ENCODE results near the gene TIAM2.

DNA sequence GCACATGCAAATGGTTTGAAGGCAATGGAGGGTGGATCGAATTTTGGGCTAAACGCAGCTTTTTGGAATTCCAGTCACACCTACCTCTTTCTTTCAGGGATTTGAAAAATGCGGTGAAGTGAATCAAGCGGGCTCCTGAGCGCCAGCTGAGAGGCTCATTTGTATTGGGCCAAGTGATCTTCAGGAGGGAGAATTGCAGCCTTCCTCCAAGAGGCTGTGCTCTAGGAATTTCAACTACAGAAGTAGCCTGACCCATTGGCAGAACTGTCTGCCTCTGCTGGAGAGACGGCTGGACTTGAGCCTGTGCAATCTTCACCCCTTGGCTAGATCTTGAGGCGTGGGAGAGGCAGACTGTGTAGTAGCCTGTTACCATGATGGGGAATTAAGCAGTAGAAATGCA lies 5.7 kb upstream of the TIAM2 start:
- TF ChIP-seq ZNF12 (CRISPR knock-in tag; IDR thresholded peaks at IDR 0.05) (no peak), RFX5 (IDR thresholded peaks at IDR 0.05; ENCODE audit: low read depth, low read length) (no peak), RBBP5 (IDR thresholded peaks at IDR 0.05; ENCODE audit: borderline replicate concordance, insufficient read depth, low read length, poor library complexity, severe bottlenecking) (no peak), DMBX1 (CRISPR knock-in tag; IDR thresholded peaks at IDR 0.05; ENCODE audit: borderline replicate concordance) (no peak), NR2C2 (CRISPR knock-in tag; IDR thresholded peaks at IDR 0.05) (no peak), NR2C2 (tag; IDR thresholded peaks at IDR 0.05) (no peak), ELF4 (CRISPR knock-in tag; IDR thresholded peaks at IDR 0.05) (no peak), NFIX (CRISPR knock-in tag; IDR thresholded peaks at IDR 0.05; ENCODE audit: low read depth) (no peak), CREB1 (IDR thresholded peaks at IDR 0.05) (no peak), CREB1 (CRISPR knock-in tag; IDR thresholded peaks at IDR 0.05) (no peak), KDM1A (IDR thresholded peaks at IDR 0.05) (no peak)
- TF ChIP-seq, protein P1, sequence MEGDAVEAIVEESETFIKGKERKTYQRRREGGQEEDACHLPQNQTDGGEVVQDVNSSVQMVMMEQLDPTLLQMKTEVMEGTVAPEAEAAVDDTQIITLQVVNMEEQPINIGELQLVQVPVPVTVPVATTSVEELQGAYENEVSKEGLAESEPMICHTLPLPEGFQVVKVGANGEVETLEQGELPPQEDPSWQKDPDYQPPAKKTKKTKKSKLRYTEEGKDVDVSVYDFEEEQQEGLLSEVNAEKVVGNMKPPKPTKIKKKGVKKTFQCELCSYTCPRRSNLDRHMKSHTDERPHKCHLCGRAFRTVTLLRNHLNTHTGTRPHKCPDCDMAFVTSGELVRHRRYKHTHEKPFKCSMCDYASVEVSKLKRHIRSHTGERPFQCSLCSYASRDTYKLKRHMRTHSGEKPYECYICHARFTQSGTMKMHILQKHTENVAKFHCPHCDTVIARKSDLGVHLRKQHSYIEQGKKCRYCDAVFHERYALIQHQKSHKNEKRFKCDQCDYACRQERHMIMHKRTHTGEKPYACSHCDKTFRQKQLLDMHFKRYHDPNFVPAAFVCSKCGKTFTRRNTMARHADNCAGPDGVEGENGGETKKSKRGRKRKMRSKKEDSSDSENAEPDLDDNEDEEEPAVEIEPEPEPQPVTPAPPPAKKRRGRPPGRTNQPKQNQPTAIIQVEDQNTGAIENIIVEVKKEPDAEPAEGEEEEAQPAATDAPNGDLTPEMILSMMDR (IDR thresholded peaks at IDR 0.05 in 2 of 3, conservative IDR thresholded peaks at IDR 0.05 in 1 of 3; ENCODE audit: insufficient read depth in 2 of 3, low read depth in 1 of 3, low read length in 3 of 3), result no peak

Data from K562 (cell line).